PC-9 (cell line): ENCODE data around the gene USP33.

ENCODE experiments used
- EZH2 ChIP-seq: fragments of 200-600 bp; sonication (generic); IDR thresholded peaks from 2 replicates; pipeline ENCODE4 v1.8.0; 2017; ENCODE audit warnings: antibody characterized with exemption, low read depth
- TF ChIP-seq, protein P1 (sequence below): fragments of 200-600 bp; sonication (generic); conservative IDR thresholded peaks from 2 replicates; pipeline ENCODE4 v1.6.1; 2017; ENCODE audit warnings: mixed run types, antibody characterized with exemption, mild to moderate bottlenecking, moderate library complexity

DNA sequence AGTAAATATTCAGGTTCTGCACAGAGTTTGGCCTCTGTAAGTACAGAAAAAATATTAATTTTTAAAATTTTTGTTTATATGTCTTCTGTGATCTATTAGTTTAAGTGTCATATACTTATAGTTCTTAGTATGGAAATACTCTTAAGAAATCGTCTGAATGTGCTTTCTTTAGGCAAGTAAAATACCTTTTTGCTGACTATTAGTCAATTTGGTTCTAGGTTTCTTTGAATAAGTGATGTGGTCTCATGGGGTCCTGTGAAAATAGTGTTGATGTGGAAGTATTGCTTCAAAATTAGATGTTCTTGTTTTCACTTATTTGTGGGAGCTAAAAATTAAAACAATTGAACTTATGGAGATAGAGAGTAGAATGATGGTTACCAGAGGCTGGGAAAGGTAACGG is 43.7 kb upstream of the USP33 start:
- TF ChIP-seq, protein P1, sequence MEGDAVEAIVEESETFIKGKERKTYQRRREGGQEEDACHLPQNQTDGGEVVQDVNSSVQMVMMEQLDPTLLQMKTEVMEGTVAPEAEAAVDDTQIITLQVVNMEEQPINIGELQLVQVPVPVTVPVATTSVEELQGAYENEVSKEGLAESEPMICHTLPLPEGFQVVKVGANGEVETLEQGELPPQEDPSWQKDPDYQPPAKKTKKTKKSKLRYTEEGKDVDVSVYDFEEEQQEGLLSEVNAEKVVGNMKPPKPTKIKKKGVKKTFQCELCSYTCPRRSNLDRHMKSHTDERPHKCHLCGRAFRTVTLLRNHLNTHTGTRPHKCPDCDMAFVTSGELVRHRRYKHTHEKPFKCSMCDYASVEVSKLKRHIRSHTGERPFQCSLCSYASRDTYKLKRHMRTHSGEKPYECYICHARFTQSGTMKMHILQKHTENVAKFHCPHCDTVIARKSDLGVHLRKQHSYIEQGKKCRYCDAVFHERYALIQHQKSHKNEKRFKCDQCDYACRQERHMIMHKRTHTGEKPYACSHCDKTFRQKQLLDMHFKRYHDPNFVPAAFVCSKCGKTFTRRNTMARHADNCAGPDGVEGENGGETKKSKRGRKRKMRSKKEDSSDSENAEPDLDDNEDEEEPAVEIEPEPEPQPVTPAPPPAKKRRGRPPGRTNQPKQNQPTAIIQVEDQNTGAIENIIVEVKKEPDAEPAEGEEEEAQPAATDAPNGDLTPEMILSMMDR, result no peak
- no peak for TF ChIP-seq EZH2
